NOMO-1 (cell line): ENCODE measurements around the gene SMLR1.
"Not testable (repeated sequence)": the region's sequence is repeated elsewhere in the genome, so short reads cannot be mapped to it uniquely, and the experiment has no call there.

Experiments
- DNase-seq, 2 experiments: peaks; one replicate each; lab custom pipeline; 2025; ENCODE audit not compliant: unreplicated experiment in 2 of 2; lab: John Stamatoyannopoulos, UW

SMLR1 gene

DNA sequence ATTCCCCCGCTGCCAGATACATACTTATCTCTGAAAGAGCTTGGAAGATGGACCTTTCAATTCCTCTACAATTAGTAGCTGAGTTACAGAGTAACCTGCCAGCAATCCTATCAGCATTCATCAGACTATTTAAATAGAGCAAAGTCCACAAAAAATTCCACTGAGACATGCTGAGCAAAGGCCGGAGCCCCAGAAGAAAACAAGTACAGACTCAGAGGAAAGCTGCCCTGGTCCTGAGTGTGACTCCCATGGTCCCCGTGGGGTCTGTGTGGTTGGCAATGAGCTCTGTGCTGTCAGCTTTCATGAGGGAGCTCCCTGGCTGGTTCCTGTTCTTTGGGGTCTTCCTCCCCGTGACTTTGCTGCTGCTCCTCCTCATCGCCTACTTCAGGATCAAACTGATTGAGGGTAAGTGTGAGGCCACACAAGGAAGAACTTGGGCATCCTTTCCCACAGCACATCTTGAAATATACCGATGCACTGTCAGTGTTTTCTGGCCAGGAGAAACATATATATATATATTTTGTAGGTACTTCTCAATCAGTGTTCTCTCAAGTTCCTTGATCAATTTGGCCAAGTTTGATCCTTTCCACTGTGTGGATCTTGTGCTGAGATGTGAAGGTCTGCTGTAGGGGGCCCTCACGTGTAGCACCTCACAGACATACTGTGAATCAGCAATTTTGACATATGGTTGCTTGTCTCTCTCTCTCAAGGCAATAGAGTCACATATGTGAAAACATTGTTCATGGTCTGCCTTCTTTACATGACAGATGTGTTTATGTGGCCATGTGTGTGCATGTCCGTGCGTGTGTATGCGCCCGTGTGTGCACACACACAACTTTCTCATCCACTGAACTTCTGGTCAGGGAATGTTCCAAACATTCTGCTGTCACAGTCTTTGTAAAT lies at the start of gene SMLR1:
Gene SMLR1, plus strand, starts transcription at position 160 of the 903 bp plus-strand sequence. Its CDS starts 8 bp downstream, at position 168.
- DNase-seq: no peak

DNA sequence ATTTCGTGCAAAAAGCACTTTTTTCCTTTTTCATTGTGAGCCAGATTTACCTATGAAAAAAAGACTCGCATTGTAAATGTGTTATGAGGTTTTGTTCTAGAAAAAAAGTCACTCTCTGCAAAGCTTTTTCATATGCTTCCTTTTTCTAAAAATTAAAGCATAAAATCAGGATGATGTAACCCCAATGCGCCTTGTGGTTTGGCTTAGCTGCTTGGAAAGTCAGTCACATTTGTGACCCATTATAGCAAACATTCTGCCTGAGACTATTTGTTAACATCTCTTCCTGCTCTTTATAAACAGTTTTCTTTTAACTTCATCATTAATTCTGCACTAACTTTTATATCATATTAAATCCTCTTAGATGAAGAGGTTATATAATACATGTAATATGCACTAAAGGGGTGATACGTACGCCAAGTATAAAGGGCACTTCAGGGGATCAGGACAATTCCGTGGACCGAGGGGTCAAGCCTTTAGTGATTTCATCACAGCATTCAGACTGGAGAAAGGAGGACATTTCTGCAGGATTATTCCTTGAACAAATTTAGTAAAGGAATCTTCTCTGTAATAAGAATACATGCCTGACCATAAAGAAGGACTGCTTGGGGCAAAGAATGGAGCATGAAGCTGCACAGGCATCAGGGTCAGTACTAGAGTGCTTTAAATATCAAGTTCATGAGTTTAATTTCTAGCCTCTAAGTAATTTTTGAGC lies 48.1 kb upstream of the SMLR1 start:
- peak; percentile 40 to 83 for DNase-seq

DNA sequence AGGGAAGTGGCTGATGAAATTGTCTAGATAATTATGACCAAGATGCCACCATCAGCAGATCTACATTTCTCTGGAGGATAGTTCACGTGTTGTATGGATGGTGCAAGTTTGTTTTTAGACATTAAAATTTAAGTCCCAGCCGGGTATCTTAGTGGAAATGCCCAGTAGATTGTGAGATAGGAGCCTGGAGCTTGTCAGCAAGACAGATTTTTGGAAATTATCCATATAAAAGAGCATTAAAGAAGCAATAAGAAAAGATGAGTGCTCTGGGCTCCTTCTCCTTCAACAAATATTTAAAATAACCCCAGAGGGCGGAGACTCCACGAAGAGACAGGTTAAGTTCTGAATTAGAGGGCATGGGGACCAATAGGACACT lies 47.6 kb upstream of the SMLR1 start:
- DNase-seq: no peak

DNA sequence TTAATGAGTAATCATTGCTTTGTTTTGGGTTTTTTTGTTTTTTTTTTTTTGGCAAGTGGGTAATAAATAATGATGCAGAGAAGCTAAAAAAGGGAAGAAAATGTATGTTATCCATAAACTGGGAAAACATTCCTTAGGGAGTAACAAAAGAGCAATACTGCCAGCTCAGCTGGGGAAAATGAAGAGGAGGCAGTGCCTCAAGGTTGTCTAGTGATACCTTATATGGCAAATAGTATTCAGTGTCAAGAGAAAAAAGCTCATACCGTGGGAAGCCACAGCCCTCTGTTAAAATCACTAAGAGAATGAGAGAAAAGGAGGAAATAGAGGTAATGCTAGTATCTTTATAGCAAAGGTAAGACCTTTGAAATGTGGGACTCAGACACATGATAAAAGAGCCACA lies 47.1 kb upstream of the SMLR1 start:
- DNase-seq: no peak

DNA sequence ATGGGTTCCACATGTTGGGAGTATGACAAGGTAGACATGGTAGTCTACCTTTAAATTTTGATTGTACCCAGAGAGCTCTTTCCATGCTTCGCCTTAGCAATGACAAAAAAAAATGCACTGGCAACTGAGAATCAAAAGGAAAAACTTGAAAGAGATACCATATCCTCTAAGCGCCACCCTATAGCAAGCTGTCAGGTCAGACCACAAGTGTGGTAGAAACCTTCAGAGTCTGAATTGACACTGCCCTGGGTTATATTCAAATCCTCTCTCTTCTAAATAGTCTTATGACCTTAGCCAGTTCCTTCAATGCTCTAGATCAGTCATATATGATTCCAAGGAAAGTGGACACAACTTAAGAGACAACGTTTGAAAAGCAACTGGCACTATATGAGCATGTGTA lies 45.6 kb upstream of the SMLR1 start:
- no peak for DNase-seq

DNA sequence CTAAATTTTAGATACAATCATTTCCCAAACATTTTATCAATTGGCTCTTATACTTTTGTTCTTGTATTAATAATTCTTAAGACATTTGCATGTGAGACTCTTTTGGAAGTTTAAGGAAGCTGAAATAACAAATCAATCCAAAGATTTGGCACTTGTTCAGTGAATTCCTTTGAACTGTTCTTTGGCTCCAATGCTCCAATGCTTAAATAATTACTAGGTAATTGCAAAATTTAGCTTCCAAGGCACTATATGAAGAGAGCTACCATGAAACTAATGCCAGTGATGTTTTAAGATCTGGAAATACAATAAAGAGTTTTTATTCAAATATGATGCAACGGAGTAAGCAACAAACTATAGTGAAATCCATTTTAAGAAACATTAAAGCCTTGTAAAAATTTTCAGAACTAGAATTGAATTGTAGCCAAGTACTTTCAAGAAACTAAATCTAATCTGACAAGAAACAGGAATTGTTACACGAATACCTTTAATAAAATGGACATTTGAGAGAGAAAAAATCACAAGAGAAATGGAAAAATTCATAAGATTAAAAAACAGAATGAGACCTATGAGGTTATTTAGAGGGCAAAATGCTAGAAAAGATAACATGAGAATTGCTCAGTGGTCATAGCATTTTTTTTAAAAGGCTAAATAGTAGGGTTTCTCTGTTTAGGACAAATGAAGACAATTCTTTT lies 43.6 kb upstream of the SMLR1 start:
- DNase-seq: no peak

DNA sequence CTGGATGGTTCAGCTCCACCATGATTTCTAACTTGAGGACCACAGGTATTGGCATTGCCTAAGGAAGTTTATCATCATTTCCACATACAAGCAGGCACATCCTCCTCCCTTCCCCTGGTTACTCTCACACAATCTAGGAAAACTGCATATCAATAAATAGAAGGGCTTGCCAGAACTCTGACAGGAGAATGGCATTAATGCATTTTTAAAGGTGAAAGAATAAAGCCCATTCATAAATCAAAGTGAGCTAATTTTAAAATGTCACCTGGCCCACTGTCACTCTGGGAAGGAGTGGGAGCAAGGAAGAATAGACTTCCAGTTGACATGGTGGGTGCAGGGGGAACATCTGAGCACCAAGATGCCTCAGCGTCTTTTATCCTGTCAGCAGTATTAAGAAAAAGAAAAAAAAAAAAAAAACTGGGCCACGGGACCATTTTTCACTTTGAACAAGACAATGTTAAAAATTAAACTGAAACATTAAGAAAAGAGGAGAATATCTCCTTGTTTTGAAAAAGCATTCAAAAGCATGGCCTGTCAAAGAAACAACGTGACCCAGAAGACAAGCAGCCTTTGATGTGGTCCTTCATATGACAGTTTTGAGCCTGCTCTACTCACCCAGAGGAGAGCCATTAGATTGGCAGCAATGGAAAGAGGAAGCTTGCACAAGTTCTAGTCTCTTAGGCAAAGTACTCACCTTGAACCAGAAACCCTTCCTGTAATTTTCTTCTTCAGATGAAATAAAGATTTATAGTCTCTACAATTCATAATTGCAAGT lies 39.3 kb upstream of the SMLR1 start:
- DNase-seq: peak; percentile 11 to 44

DNA sequence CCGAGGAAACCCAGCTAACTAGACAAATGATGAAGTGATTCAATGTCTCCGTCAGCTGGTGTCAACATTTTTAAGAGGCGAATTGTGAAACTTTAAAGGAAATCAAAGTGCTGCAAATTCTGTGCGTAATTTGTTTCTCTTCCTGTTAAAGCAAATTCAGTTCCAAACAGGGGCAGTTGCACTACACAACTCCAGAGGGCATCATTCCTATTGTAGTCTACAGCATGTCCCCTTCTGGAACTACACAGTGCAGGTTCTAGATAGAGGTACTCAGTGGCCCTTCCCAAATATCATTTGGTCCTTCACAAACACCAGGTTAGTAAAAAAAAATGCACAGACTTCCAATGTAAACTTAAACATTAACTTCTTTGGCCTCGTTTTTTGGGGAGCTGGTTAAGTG lies 38.3 kb upstream of the SMLR1 start:
- peak; percentile 34 to 81 for DNase-seq

DNA sequence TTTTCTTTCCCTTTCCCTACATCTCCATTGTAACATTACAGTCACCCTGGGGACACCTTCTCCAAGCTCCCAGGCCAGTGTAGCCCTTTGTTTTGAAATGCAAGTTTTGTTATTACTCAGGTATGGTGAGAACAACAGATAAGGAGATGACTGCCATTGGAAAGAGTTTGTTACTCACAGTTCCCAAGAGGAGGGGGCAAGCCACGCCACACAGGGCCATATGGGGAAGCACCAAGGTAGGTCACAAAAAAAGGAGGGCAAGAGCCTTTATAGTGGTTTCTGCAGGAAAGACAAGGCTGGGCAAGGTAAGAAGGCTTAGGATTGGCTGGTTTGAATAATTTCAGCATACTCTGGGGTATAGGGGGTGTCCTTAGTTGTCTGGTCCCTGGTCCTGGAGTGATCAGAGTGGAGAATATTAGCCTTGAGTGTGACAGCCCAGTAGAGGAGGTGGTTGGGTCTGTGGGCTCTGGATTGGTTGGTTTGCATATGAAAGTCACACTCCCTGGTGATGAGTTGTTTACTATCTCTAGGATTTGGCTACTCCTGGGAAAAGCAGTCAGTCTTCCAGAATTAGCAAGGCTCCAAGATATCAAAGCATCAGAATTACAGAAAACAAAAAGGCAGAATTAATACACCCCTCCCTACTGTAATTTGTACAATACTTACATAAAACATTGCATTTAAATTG lies 33.1 kb upstream of the SMLR1 start:
- DNase-seq: no peak

DNA sequence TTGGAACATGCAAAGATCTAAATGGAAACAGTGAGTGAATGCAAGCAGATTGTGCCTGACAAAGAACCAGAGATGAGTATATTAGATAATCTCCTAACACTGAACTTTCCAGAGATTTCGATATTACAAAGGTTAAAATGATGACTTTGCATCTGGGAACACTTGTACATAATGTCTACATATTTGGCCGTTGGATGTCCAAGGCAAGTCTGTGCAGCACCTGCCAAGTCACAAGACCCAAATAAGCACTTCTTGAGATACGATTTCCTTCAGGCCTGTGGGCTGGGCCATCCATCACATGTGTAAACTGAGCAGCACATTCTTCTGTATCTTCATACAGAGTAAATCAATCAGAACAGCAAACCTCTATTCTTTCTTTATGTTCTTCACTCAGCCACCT lies 32.5 kb upstream of the SMLR1 start:
- DNase-seq: no peak

DNA sequence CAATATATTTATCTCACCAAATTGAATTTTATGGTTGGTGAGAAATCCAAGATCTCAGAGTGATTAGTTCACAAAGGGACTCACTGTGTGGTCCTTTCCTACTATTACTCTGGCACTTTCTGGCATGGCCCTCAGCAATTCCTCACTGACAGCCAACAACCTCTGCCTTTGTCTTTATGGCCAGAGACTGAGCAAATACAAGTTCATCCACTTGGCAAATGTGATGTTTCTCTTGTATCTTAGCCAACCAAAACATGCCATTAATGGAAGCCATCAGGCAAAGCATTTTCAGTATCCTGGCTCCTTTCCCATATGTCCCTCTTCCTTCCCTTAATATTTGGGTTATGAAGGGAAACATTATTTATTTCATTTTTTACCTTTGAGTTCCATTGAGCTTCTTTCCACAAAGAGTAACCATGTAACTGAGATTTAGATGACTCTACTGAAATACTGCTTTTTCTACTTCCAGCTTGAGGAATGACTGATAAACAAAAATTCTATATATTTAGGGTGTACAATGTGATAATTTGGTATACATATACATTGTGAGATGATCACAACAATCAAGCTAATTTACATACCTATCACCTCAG lies 30.8 kb upstream of the SMLR1 start:
- no peak for DNase-seq

DNA sequence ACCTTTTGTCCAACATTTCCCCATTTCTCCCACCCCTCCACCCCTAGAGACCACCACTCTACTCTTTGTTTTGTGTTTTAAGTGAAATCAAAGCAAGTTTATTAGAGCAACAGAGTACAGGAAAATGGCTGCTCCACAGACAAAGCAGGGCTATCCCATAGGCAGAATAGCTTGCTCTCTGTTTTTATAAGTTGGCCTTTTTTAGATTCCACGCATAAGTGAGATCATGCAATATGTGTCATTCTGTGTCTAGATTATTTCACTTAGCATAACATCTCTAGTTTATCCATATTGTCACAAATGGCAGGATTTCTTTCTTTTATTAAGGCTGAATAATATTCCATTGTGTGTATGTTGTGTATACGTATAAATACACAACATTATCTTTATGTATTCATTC lies 30.1 kb upstream of the SMLR1 start:
- DNase-seq: no peak

DNA sequence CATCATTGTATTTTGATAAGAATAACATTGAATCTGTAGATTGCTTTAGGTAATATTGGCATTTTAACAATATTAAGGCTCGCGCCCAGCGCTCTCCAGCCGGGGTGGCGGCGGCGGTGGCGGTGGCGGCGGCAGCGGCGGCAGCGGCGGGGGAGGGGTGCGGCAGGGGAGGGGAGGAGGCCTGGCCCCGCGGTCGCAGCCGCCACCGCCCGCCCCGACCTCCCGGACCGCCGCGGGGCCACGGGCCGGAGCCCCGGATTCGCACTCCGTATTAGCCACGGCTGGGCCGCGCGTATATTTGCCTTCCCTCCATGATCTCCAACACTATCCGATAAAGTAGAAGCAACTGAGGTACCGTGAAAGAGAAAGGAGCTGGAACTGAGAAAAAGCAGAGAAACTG lies 25.8 kb upstream of the SMLR1 start:
- not testable (repeated sequence) for DNase-seq

DNA sequence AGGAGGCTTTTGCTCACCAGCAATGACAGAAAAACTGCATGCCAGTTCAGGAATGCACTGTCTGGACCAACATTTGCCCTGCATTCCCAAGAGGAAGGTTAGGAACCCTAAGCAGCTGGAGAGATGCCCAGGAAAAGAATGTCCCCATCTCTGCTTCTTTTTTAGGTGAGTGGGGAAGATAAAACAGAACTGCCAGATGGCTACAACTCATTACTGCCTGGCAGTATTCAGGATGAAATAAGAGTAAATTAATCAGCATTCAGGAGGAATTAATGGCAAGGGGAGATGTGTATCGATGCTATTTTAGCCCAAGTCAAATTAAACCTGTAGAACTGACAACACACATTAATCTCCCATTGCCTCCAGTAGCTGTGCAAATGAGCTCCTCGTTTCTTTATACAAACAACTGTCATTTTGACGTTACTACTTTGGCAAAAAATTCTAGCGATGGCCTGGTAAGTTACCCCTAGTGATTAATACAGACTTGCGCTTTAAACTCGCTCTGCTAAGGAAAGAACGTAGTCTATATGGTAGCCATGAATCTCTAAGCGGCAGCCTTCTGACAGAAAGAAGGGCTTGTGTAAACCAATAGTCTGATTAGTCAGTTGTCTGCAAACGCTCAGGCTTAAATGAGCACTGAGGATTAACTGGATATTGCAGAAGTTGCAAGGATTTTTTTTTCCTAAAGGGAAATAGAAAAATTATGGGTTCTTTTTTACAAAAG lies 16.7 kb upstream of the SMLR1 start:
- no peak for DNase-seq

DNA sequence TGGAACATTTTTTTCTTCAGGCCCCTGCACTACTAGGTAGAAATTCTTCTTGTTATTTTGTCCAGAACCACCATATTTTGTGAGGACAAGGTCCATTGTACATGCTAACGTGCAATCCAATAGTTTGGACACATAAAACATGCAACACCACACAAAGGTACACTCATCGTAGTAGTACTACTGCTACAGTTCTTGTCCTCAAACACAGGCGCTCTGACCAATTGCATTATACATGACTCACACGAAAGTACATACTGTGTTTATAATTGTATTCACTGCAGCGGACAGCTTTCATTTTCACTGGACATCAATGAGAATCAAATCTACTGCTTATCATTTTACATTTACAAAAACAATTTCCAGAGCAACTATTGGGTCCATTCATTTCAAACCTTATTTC lies 15.3 kb upstream of the SMLR1 start:
- no peak for DNase-seq

DNA sequence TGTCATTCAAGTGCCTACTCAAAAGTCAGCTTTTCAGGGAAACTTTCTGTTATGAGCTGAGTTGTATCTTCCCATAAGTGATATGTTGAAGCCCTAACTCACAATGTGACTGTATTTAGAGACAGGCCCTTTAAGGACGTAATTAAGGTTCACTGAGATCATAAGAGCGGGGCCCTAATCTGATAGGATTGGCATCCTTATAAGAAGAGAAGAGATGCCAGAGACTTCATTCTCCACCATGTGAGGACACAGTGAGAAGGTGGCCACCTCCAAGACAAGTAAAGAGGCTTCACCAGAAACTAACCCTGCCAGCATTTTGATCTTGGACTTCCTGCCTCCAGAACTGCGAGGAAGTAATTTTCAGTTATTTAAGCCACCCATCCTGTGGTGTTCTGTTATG lies 12.7 kb upstream of the SMLR1 start:
- no peak for DNase-seq

DNA sequence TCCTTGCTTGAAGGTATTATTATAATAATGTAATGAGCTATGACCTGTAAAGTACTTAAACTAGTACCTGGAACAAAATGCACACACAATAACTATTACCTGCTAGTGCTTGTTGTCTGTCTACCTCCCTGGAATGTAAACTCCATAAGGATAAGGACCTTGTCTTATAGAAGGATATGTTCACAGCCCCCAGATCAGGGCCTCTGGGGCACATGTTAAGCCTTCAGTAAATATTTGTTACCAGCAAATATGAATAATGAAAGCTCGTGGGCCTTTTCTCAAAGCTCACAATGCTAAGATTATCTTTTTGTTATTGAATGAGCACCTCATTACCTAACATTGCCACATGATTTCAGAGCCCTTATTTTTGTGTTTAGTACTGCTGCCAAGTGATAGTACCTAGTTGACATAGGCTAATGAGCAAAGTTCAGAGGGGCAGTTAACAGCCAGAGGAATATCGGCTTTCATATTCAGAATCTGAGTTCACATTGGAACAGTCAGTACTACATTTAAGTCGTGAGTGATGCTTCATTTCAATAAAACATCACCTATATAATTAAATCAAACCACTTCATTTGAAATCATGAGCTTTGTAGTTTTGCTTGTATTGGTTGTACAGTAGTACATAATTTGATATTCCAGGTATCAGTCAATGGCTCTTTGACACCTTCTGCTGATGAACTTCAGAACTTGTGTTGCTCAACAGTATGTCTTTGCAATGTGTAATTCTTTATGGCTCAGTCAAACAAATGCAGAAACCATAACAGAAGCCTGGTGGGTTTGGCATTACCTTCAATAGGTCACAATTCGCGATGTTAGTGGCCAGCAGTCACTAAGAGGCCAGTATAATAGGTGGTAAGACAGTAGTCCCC lies 11.8 kb upstream of the SMLR1 start:
- no peak for DNase-seq

DNA sequence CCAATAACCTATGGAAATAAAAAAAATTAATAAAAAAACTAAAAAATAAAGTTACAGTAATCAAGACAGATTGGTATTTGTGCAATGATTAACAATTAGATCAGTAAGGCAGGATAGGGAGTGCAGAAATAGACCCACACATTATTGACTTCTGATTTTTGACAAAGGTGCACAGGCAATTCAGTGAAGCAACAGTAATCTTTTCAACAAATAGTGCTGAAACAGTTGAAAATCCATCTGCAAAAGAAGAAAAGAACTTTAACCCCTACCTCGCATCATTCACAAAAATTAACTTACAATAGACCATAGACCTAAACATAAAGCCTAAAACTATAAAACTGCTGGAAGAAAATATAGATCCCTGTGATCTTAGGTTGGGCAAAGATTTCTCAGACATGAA lies 4.5 kb upstream of the SMLR1 start:
- no peak for DNase-seq
